Endodermal cell (in vitro differentiated cells): ENCODE measurements around the gene VASH2. TPM values are rescaled to one million over a fixed set of nuclear protein-coding genes. Genes with fewer than 3 reads are reported as not detected.
"Not testable (repeated sequence)": the region's sequence is repeated elsewhere in the genome, so short reads cannot be mapped to it uniquely, and the experiment has no call there.

Experiments used
- DNase-seq: peaks from one replicate; pipeline ENCODE4 v3.0.0-alpha.2; 2017
- H3K27ac ChIP-seq: 2 replicates; pipeline ENCODE4 v1.5.1; 2013; ENCODE audit warnings: mild to moderate bottlenecking, low read depth, low read length, moderate library complexity
- H3K27me3 ChIP-seq: 2 replicates; pipeline ENCODE4 v1.6.1; 2013; ENCODE audit warnings: mild to moderate bottlenecking, low read length, moderate library complexity; ENCODE audit not compliant: insufficient read depth, control insufficient read depth, poor library complexity, severe bottlenecking
- H3K36me3 ChIP-seq: 2 replicates; pipeline ENCODE4 v1.7.0; 2013; ENCODE audit warnings: mild to moderate bottlenecking, low read length, moderate library complexity; ENCODE audit not compliant: control insufficient read depth, insufficient read depth
- H3K4me1 ChIP-seq: one replicate; pipeline ENCODE4 v1.7.0; 2013; ENCODE audit warnings: low read length; ENCODE audit not compliant: control insufficient read depth, insufficient read depth
- H3K4me3 ChIP-seq: 2 replicates; pipeline ENCODE4 v1.5.1; 2013; ENCODE audit warnings: mild to moderate bottlenecking, low read length, moderate library complexity
- H3K9ac ChIP-seq: 2 replicates; pipeline ENCODE4 v1.6.1; 2013; ENCODE audit warnings: mild to moderate bottlenecking, low read length, moderate library complexity; ENCODE audit not compliant: poor library complexity, severe bottlenecking; ENCODE audit errors: extremely low read depth
- H3K9me3 ChIP-seq: 2 replicates; pipeline ENCODE4 v1.6.1; 2013; ENCODE audit warnings: mild to moderate bottlenecking, low read length, moderate library complexity; ENCODE audit not compliant: control insufficient read depth
- H3K27ac Mint-ChIP-seq: 2 replicates; pipeline ENCODE4 v1.8.0; 2020; ENCODE audit warnings: mixed read lengths
- H3K27me3 Mint-ChIP-seq: 2 replicates; pipeline ENCODE4 v1.8.0; 2021; ENCODE audit warnings: mild to moderate bottlenecking, mixed read lengths; ENCODE audit not compliant: insufficient read depth
- H3K36me3 Mint-ChIP-seq: 2 replicates; pipeline ENCODE4 v1.8.0; 2020; ENCODE audit warnings: low read depth, mixed read lengths
- H3K4me1 Mint-ChIP-seq: 2 replicates; pipeline ENCODE4 v1.8.0; 2020; ENCODE audit warnings: mixed read lengths
- H3K4me3 Mint-ChIP-seq: 2 replicates; pipeline ENCODE4 v1.8.0; 2020; ENCODE audit warnings: mild to moderate bottlenecking, moderate library complexity, mixed read lengths
- H3K9me3 Mint-ChIP-seq: 2 replicates; pipeline ENCODE4 v1.8.0; 2020; ENCODE audit warnings: mild to moderate bottlenecking, mixed read lengths
- CTCF ChIP-seq: fragments of 200-600 bp; sonication (generic); conservative IDR thresholded peaks from 2 replicates; pipeline ENCODE4 v1.5.0; 2021; ENCODE audit warnings: antibody characterized with exemption, mild to moderate bottlenecking
- WGBS, 2 experiments: methylation state at CpG; one replicate each; pipeline versions ENCODE4 v1.1.5 to v1.1.7; 2013; ENCODE audit warnings: missing lambda C conversion rate in 2 of 2, mixed read lengths in 1 of 2; ENCODE audit not compliant: insufficient coverage in 1 of 2, insufficient read length in 1 of 2; 5-methylcytosine and 5-hydroxymethylcytosine counted together
- total RNA-seq, 2 donors: library from RNA; stranded (reverse); fragmentation: NEBNext Ultra II Directional in 1 of 2; extraction: Animal tissue kit (Norgen Biotek cat#: 25700) in 1 of 2; gene quantifications; 2 replicates in 1 of 2; 3 replicates in 1 of 2; pipeline ENCODE4 v1.2.1, GENCODE V29; 2021

VASH2 gene
- total RNA-seq, 2 donors from 2014 or later: 13.7 to 30.2 TPM

GRCh38 chr1:213020016-213020415 lies 69.7 kb downstream of the VASH2 start:
- peaks cover 10% of the 10 kb centered on the region for H3K9me3 Mint-ChIP-seq
- H3K36me3 ChIP-seq: no peaks in the 10 kb centered on the region
- H3K4me1 Mint-ChIP-seq: no peaks in the 10 kb centered on the region
- H3K27me3 ChIP-seq: no peaks in the 10 kb centered on the region
- H3K27me3 Mint-ChIP-seq: peaks cover 5% of the 10 kb centered on the region
- H3K4me1 ChIP-seq: no peaks in the 10 kb centered on the region
- H3K4me3 ChIP-seq: no peak overlapping the region
- H3K9me3 ChIP-seq: peaks cover 7% of the 10 kb centered on the region
- no peak overlapping the region for H3K27ac Mint-ChIP-seq
- no peak overlapping the region for H3K9ac ChIP-seq
- DNase-seq: no peak
- H3K36me3 Mint-ChIP-seq: no peaks in the 10 kb centered on the region
- H3K4me3 Mint-ChIP-seq: no peak overlapping the region
- 99 to 100% methylated on average over 3 of the region's 3 CpGs for WGBS, 2 experiments
- H3K27ac ChIP-seq: no peak overlapping the region
- no peak for TF ChIP-seq CTCF

GRCh38 chr1:213027024-213027423 lies 76.7 kb downstream of the VASH2 start:
- H3K9me3 Mint-ChIP-seq: peaks cover 52% of the 10 kb centered on the region
- not testable (repeated sequence) for H3K9me3 ChIP-seq, H3K36me3 Mint-ChIP-seq, H3K27me3 ChIP-seq, DNase-seq, H3K27ac Mint-ChIP-seq, H3K27me3 Mint-ChIP-seq, H3K4me3 ChIP-seq, H3K36me3 ChIP-seq, H3K4me1 Mint-ChIP-seq, H3K9ac ChIP-seq, H3K4me1 ChIP-seq, H3K4me3 Mint-ChIP-seq, H3K27ac ChIP-seq
- 92 to 100% methylated on average over 2 to 3 of the region's 3 CpGs for WGBS, 2 experiments

DNA sequence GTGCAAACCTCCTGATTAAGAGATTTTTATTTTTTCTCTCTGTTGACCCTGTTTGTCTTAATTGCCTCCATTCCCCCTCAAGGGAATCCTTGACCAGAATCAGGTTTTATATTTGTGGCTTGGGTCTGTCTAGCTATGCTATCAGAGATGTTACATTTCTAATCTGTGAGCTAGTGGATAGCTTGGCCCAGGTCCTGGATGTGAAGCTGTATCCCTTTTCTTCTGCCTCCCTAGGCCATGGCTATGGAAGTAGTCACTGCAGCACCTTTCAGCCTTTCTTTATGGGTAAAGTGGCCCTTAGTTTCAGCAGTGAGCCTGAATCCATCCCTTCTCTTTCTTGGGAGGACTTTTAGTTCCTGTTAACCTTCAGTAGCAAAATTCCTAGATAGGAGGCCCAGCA lies 82.3 kb downstream of the VASH2 start:
- Histone ChIP-seq H3K27ac (no peak overlapping the region), H3K4me1 (no peaks in the 10 kb centered on the region), H3K36me3 (no peaks in the 10 kb centered on the region), H3K4me3 (no peak overlapping the region), H3K9ac (no peak overlapping the region), H3K9me3 (peaks cover 3% of the 10 kb centered on the region), H3K27me3 (no peaks in the 10 kb centered on the region)
- no peak overlapping the region for H3K4me3 Mint-ChIP-seq
- H3K9me3 Mint-ChIP-seq: peaks cover 34% of the 10 kb centered on the region
- H3K27ac Mint-ChIP-seq: no peak overlapping the region
- DNase-seq: no peak
- peaks cover 5% of the 10 kb centered on the region for H3K27me3 Mint-ChIP-seq
- no peak for TF ChIP-seq CTCF
- no peaks in the 10 kb centered on the region for H3K36me3 Mint-ChIP-seq
- no peaks in the 10 kb centered on the region for H3K4me1 Mint-ChIP-seq

DNA sequence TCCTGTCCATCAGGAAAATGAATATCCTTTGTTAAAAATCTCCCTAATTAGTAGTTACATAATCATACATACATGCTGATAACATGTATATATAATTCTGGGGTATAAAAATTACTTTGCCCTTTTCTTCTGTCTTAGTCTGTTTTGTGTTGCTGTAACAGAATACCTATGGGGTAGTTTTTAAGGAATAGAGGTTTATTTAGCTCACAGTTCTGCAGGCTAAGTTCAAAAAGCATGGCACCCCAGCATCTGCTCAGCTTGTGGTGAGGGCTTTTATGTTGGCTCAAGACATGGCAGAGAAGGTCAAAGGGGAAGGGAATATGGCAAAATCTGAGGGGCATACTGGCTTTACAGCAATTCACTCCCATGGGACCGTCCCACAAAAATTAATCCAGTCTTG lies 84.4 kb downstream of the VASH2 start:
- peaks cover 34% of the 10 kb centered on the region for H3K9me3 Mint-ChIP-seq
- H3K27me3 Mint-ChIP-seq: peaks cover 5% of the 10 kb centered on the region
- H3K36me3 ChIP-seq: no peaks in the 10 kb centered on the region
- DNase-seq: no peak
- no peaks in the 10 kb centered on the region for H3K36me3 Mint-ChIP-seq
- H3K27ac Mint-ChIP-seq: no peak overlapping the region
- no peaks in the 10 kb centered on the region for H3K27me3 ChIP-seq
- peaks cover 3% of the 10 kb centered on the region for H3K9me3 ChIP-seq
- no peak for TF ChIP-seq CTCF
- H3K27ac ChIP-seq: no peak overlapping the region
- H3K4me3 Mint-ChIP-seq: no peak overlapping the region
- no peaks in the 10 kb centered on the region for H3K4me1 ChIP-seq
- H3K9ac ChIP-seq: no peak overlapping the region
- 98% methylated on average over 1 of the region's 1 CpG; no CpG with 5 or more reads in 1 of the 2 experiments for WGBS, 2 experiments
- no peaks in the 10 kb centered on the region for H3K4me1 Mint-ChIP-seq
- no peak overlapping the region for H3K4me3 ChIP-seq
